ENCODE results near the gene SEMA4F. TPM values are rescaled to one million over a fixed set of nuclear protein-coding genes. Genes with fewer than 3 reads are reported as not detected.

The SEMA4F gene
- total and polyA plus RNA-seq, 7 donors = 0.59 to 5.7 (median 2.0) TPM

- intact Hi-C loops (cut with DNase I) = loop anchor here in 1 of 2 donors (5.0 kb wide), 1 partner anchor 120 kb away; the partner anchor contains the start of gene HK2
- ATAC-seq (peak; percentile 64 to 74 (median 72)), DNase-seq (peak; percentile 35 to 65)
- no peaks in the 10 kb centered on the region for H3K36me3 ChIP-seq (ENCODE audit: insufficient read depth in 1 of 2, low read depth in 1 of 2)
- H3K27ac ChIP-seq = peak overlapping the region; percentile 71
- H3K27me3 ChIP-seq (ENCODE audit: insufficient read depth in 3 of 3, low read length in 2 of 3) = no peaks in the 10 kb centered on the region
- no peak overlapping the region for H3K4me3 ChIP-seq
- peaks cover 37% of the 10 kb centered on the region for H3K4me1 ChIP-seq
- WGBS, 3 donors = 23 to 42% (median 28%) methylated on average over 9 of the region's 9 CpGs
- TF ChIP-seq CTCF (IDR thresholded peaks at IDR 0.05) = no peak
- no peaks in the 10 kb centered on the region for H3K9me3 ChIP-seq
Measured at GRCh38 chr2:74712223-74713053, 58.4 kb downstream of the SEMA4F start.

DNA sequence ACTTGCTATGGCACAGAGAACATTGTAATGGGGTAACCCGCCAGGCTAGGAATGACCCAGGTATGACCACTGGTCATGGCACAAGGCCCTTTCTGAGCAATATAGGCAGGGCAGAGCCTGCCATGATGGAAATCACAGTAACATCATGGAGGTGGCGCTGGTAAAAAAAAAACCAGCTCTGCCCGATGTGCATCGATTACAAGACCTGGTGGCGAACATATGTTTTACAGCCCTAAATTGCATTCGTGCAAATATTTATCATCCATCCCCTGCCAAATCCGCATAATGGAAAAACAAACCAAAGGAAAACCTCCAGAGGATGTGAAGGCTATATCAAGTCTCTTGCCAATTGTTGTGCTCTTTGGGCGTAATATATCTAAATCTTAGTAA lies 60.6 kb downstream of the SEMA4F start:
- WGBS, 3 donors = 40 to 55% (median 41%) methylated on average over 8 of the region's 8 CpGs
- intact Hi-C loops (cut with DNase I) = loop anchor here (2.0 to 5.0 kb wide), 4 partner anchors 118 to 163 kb away; partner anchors contain the start of gene HK2 (in 2 of the 2)
- TF ChIP-seq CTCF (IDR thresholded peaks at IDR 0.05) = no peak
- no peaks in the 10 kb centered on the region for H3K36me3 ChIP-seq (ENCODE audit: insufficient read depth in 1 of 2, low read depth in 1 of 2)
- no peak for ATAC-seq
- peak overlapping the region; percentile 81 for H3K4me3 ChIP-seq
- no peak for DNase-seq
- H3K4me1 ChIP-seq = peaks cover 18% of the 10 kb centered on the region
- peak overlapping the region; percentile 71 for H3K27ac ChIP-seq
- H3K9me3 ChIP-seq = no peaks in the 10 kb centered on the region
- peaks cover 0 to 4% (median 0%) of the 10 kb centered on the region in 3 donors for H3K27me3 ChIP-seq (ENCODE audit: insufficient read depth in 3 of 3, low read length in 2 of 3)

DNA sequence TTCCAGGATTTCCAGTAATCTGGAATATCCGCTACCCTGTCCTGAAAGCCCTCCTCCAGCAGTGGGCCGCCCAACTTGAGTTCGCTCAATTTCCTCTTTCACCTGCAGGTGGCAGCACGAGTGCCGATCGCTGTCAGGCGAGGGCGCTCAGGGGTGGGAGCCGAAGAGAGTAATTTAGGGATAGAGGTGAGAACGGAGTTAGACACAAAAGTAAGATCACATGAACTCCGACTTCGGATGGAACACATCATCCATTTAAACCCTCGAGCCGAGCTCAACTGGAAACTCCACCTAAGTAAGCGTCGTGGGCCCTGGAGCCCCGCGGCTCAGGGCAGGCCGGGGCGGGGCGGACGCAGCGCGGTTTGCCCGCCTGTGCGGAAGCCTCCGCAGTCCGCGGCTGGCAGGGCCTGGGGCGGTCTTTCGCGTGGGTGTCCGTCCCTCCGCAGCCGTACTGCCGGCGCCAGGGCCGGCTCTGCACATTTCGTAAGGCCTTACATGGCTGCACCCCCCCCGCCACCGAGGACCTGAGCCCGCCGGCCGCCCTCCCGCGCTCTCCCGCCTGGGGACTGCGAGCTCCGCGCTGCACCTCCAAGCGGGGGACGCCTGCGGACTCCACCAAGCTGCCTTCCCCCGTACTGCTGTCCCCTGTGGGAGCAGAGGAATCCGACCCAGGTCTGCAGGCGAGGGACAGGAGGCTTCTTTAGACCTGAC lies 61.2 kb downstream of the SEMA4F start:
- peaks cover 0 to 4% (median 0%) of the 10 kb centered on the region in 3 donors for H3K27me3 ChIP-seq (ENCODE audit: insufficient read depth in 3 of 3, low read length in 2 of 3)
- peaks cover 18% of the 10 kb centered on the region for H3K4me1 ChIP-seq
- peak overlapping the region; percentile 81 for H3K4me3 ChIP-seq
- H3K9me3 ChIP-seq = no peaks in the 10 kb centered on the region
- ATAC-seq = peak; percentile 75 to 87 (median 84)
- H3K27ac ChIP-seq = peak overlapping the region; percentile 71
- no peaks in the 10 kb centered on the region for H3K36me3 ChIP-seq (ENCODE audit: insufficient read depth in 1 of 2, low read depth in 1 of 2)
- peak; percentile 93 for TF ChIP-seq CTCF (IDR thresholded peaks at IDR 0.05)
- DNase-seq = peak; percentile 80 to 86
- intact Hi-C loops (cut with DNase I) = loop anchor here (2.0 to 5.0 kb wide), 3 partner anchors 120 to 162 kb away; partner anchors contain the start of gene HK2 (in 1 of the 2)
- WGBS, 3 donors = 0 to 2% (median 1%) methylated on average over 43 to 56 of the region's 56 CpGs

DNA sequence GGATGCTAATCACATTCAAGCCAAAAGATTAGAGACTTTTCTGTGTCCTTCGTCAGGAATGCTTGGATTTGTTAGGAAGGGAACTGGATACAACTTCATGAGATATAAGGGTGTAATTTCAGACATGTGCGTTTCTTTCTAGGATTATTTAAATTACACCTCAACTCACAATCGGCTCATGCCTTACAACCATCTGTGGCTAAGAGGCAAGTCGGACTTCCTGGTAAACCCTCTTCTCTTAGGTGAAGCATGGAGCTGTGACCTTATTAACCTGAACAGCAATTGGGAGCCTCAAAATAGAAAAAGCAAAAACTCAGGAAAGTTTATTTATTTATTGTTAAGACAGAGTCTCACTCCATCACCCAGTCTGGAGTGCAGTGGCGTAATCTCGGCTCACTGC lies 61.8 kb downstream of the SEMA4F start:
- H3K4me1 ChIP-seq = peaks cover 18% of the 10 kb centered on the region
- ATAC-seq = no peak
- 52 to 66% (median 53%) methylated on average over 6 of the region's 6 CpGs for WGBS, 3 donors

More for the DNA sequence above, 61.8 kb downstream of the SEMA4F start:
- H3K27ac ChIP-seq = no peak overlapping the region
- H3K36me3 ChIP-seq (ENCODE audit: insufficient read depth in 1 of 2, low read depth in 1 of 2) = no peaks in the 10 kb centered on the region
- H3K4me3 ChIP-seq = peak overlapping the region; percentile 81
- TF ChIP-seq CTCF (IDR thresholded peaks at IDR 0.05) = no peak
- no peak for DNase-seq
- intact Hi-C loops (cut with DNase I) = loop anchor here (2.0 to 5.0 kb wide), 3 partner anchors 119 to 161 kb away; partner anchors contain the start of gene HK2 (in 1 of the 2)
- H3K27me3 ChIP-seq (ENCODE audit: insufficient read depth in 3 of 3, low read length in 2 of 3) = peaks cover 0 to 4% (median 0%) of the 10 kb centered on the region in 3 donors
- no peaks in the 10 kb centered on the region for H3K9me3 ChIP-seq
